Endothelial cell (in vitro differentiated cells): ENCODE results near the gene TELO2. TPM values are rescaled to one million over a fixed set of nuclear protein-coding genes. Genes with fewer than 3 reads are reported as not detected.

ENCODE experiments used
- DNase-seq: peaks from one replicate; pipeline ENCODE4 v3.0.0; 2021; ENCODE audit warnings: low spot score
- H3K27ac Mint-ChIP-seq: one replicate; pipeline ENCODE4 v1.8.0; 2021; ENCODE audit warnings: mixed read lengths, inconsistent platforms; ENCODE audit not compliant: unreplicated experiment
- H3K27me3 Mint-ChIP-seq: one replicate; pipeline ENCODE4 v1.8.0; 2021; ENCODE audit warnings: mild to moderate bottlenecking, moderate library complexity, mixed read lengths, inconsistent platforms; ENCODE audit not compliant: unreplicated experiment
- H3K36me3 Mint-ChIP-seq: one replicate; pipeline ENCODE4 v1.8.0; 2021; ENCODE audit warnings: mild to moderate bottlenecking, low read depth, mixed read lengths, inconsistent platforms; ENCODE audit not compliant: unreplicated experiment
- H3K4me1 Mint-ChIP-seq: one replicate; pipeline ENCODE4 v1.8.0; 2021; ENCODE audit warnings: mild to moderate bottlenecking, mixed read lengths, inconsistent platforms; ENCODE audit not compliant: unreplicated experiment
- H3K4me3 Mint-ChIP-seq: one replicate; pipeline ENCODE4 v1.8.0; 2021; ENCODE audit warnings: mild to moderate bottlenecking, mixed read lengths, inconsistent platforms; ENCODE audit not compliant: unreplicated experiment
- H3K9me3 Mint-ChIP-seq: one replicate; pipeline ENCODE4 v1.8.0; 2021; ENCODE audit warnings: mixed read lengths, inconsistent platforms; ENCODE audit not compliant: unreplicated experiment
- total RNA-seq: library from RNA; stranded (reverse); fragmentation: NEBNext Ultra II Directional; extraction: Animal tissue kit (Norgen Biotek cat#: 25700); gene quantifications from one replicate; pipeline ENCODE4 v1.2.1, GENCODE V29; 2021; ENCODE audit not compliant: unreplicated experiment
- TF ChIP-seq, protein P1 (sequence below): fragments of 200-600 bp; sonication (generic); IDR thresholded peaks from one replicate; pipeline ENCODE4 v1.5.0; 2021; ENCODE audit warnings: antibody characterized with exemption; ENCODE audit not compliant: unreplicated experiment

Gene TELO2
- total RNA-seq, 1 donor from 2014 or later: 64.5 TPM

DNA sequence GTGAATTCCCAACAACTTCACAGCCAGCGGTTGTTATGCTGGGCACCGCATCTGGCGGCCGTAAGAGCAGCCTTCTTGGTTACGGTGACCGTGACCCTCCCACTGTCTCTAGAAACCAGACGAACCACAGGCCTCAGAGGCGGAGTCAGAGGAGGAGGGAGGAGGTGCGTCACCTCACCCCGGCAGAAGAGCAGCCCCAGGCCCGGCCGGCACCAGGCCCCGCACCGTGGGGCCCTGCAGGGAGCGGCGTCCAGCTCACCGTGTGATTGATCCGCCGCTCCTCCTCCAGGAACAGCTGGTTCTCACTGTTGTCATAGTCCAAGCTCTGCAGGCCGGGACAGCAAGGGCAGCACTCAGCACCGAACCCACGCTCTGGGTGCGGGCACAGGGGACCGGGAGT is 32.0 kb upstream of the TELO2 start:
- DNase-seq: no peak
- no peaks in the 10 kb centered on the region for H3K4me1 Mint-ChIP-seq
- H3K4me3 Mint-ChIP-seq: no peak overlapping the region
- H3K27ac Mint-ChIP-seq: no peak overlapping the region
- peaks cover 7% of the 10 kb centered on the region for H3K36me3 Mint-ChIP-seq
- peaks cover 5% of the 10 kb centered on the region for H3K27me3 Mint-ChIP-seq
- TF ChIP-seq, protein P1, sequence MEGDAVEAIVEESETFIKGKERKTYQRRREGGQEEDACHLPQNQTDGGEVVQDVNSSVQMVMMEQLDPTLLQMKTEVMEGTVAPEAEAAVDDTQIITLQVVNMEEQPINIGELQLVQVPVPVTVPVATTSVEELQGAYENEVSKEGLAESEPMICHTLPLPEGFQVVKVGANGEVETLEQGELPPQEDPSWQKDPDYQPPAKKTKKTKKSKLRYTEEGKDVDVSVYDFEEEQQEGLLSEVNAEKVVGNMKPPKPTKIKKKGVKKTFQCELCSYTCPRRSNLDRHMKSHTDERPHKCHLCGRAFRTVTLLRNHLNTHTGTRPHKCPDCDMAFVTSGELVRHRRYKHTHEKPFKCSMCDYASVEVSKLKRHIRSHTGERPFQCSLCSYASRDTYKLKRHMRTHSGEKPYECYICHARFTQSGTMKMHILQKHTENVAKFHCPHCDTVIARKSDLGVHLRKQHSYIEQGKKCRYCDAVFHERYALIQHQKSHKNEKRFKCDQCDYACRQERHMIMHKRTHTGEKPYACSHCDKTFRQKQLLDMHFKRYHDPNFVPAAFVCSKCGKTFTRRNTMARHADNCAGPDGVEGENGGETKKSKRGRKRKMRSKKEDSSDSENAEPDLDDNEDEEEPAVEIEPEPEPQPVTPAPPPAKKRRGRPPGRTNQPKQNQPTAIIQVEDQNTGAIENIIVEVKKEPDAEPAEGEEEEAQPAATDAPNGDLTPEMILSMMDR: no peak
- H3K9me3 Mint-ChIP-seq: no peaks in the 10 kb centered on the region

DNA sequence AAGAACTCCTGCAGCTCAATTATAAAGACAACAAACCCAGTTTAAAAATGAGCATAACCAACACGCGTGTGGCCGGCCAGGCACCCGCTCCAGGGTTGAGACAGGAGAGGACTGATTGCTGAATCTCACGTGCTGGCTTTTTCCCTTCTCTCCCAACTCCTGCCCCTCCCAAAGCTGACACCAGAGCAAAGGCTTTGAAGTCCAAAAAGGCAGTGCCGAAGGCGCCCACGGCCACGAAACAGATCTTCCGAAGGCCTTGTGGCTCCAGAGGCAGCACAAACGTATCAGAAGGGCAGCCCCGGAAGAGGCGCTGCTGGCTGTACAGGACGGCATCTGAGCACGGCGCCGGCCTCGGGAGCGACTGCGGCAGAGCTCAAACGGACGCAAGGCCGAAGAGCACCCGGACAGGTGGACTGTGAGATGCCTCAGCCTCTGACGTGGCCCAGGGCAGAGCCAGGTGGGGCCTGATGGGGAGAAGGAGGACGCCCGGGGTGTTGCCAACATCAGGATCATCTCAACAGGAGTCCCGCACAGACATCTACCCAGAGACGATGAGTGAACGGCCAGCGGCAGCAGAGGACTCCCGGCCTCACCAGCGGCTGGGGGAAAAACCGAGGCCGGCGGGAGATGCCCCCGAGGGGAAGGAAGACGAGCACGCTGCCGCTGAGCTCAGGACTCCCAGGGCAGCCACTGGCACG is 28.8 kb upstream of the TELO2 start:
- TF ChIP-seq, protein P1: no peak
- no peaks in the 10 kb centered on the region for H3K4me1 Mint-ChIP-seq
- no peaks in the 10 kb centered on the region for H3K9me3 Mint-ChIP-seq
- H3K4me3 Mint-ChIP-seq: no peak overlapping the region
- no peak for DNase-seq
- no peak overlapping the region for H3K27ac Mint-ChIP-seq
- peaks cover 7% of the 10 kb centered on the region for H3K36me3 Mint-ChIP-seq
- H3K27me3 Mint-ChIP-seq: peaks cover 7% of the 10 kb centered on the region

DNA sequence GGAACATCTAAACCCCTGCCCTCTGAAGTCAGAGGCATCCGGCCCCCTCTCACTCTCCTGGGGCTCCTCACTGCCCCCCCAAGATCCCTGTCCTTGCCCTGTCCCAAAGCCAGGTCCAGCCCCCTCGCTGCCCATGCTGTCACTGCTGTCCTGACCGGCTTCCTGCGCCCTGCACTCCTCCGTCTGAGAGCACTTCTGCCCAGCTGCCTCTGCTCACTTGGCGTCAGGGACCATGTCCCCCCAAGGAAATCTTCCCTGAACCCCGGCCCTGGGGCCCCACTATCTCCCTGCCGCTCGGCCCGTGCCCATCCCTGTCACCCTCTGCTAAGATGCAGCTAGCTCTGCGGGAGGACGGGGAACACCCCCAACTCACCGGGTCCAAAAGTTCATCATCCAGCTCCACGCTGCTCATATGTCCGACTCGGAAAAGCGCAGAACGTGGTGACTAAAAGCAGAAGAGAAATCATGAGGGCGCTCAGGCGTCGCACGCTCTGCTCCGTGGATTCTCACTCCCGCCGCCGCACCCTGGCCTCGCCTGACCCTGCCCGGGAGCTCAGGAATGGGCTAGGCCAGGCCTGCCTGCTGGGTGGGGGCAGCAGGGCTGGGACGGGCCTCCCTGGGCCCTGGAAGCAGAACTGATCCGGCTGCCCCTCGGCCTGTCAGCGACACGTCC is 28.1 kb upstream of the TELO2 start:
- TF ChIP-seq, protein P1: no peak
- H3K4me1 Mint-ChIP-seq: peaks cover 4% of the 10 kb centered on the region
- no peaks in the 10 kb centered on the region for H3K9me3 Mint-ChIP-seq
- H3K27me3 Mint-ChIP-seq: peaks cover 7% of the 10 kb centered on the region
- H3K4me3 Mint-ChIP-seq: no peak overlapping the region
- DNase-seq: no peak
- peaks cover 7% of the 10 kb centered on the region for H3K36me3 Mint-ChIP-seq
- H3K27ac Mint-ChIP-seq: no peak overlapping the region

DNA sequence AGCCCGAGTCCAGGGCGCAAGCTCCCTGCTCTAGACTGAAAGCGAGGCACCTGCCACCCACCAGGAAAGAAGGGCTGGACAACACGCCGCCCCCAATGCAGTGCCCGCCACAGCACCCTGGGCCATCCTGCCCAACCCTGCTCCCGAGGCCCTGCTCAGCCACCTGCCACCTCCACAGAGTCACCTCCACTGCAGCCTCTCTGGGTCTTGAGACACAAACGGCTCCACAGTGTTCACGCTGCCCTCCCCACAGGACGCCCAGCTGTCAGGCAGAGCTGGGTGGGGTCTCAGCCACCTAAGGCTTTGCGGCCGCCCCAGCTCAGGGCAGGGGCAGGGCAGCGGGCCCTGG is 27.6 kb upstream of the TELO2 start:
- no peak overlapping the region for H3K27ac Mint-ChIP-seq
- no peaks in the 10 kb centered on the region for H3K9me3 Mint-ChIP-seq
- peaks cover 8% of the 10 kb centered on the region for H3K4me1 Mint-ChIP-seq
- DNase-seq: no peak
- no peak overlapping the region for H3K4me3 Mint-ChIP-seq
- TF ChIP-seq, protein P1: no peak
- H3K36me3 Mint-ChIP-seq: peaks cover 7% of the 10 kb centered on the region
- peaks cover 7% of the 10 kb centered on the region for H3K27me3 Mint-ChIP-seq

- Mint-ChIP-seq H3K27ac (no peak overlapping the region), H3K27me3 (peaks cover 7% of the 10 kb centered on the region), H3K4me1 (peaks cover 12% of the 10 kb centered on the region), H3K36me3 (peaks cover 7% of the 10 kb centered on the region), H3K4me3 (no peak overlapping the region), H3K9me3 (no peaks in the 10 kb centered on the region)
- TF ChIP-seq, protein P1: no peak
- no peak for DNase-seq
Measured at GRCh38 chr16:1466054-1466453, 27.1 kb upstream of the TELO2 start.
